ENCODE data around the gene ST8SIA2. TPM values are rescaled to one million over a fixed set of nuclear protein-coding genes. Genes with fewer than 3 reads are reported as not detected.

ST8SIA2 gene
- total RNA-seq, 4 donors from 2014 or later, result not detected

DNA sequence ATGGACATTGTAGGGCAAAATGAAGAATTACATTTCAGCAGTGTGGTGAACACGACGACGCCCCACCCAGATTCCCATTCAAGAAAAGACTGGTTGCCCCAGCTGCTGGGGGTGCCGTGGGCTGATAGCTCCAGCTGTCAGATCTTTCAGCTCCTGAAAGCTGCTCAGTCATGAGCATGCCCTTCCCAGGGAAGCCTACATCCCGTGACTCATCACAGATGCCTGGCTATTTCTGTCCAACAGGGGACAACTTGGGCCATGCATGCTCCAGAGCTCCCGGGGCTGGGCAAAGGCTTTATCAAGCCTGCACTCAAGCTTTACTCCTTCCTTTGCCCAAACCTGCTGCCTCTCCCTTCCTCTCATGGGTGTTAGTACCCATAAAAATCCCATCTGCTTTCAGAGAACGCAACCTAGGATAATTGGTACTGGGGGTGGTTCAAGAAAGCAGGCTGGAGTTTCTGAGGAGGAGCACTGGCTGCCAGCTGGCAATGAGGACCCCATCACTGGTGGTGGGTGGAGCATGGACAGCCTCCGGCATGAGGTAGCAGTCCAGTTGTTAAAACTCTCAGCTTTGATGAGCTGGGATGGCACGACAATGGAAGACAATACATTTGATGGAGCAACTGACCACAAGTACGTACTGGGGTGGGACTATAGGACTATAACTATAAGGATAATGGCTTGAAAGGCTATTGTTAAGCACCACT is 16.4 kb upstream of the ST8SIA2 start:
- Histone ChIP-seq H3K36me3 (no peaks in the 10 kb centered on the region), H3K4me3 (no peak overlapping the region), H3K27me3 (no peaks in the 10 kb centered on the region), H3K27ac (no peak overlapping the region), H3K4me1 (no peaks in the 10 kb centered on the region), H3K9me3 (no peaks in the 10 kb centered on the region)
- no peak for TF ChIP-seq POLR2A (IDR thresholded peaks at IDR 0.05)
- TF ChIP-seq, protein P1, sequence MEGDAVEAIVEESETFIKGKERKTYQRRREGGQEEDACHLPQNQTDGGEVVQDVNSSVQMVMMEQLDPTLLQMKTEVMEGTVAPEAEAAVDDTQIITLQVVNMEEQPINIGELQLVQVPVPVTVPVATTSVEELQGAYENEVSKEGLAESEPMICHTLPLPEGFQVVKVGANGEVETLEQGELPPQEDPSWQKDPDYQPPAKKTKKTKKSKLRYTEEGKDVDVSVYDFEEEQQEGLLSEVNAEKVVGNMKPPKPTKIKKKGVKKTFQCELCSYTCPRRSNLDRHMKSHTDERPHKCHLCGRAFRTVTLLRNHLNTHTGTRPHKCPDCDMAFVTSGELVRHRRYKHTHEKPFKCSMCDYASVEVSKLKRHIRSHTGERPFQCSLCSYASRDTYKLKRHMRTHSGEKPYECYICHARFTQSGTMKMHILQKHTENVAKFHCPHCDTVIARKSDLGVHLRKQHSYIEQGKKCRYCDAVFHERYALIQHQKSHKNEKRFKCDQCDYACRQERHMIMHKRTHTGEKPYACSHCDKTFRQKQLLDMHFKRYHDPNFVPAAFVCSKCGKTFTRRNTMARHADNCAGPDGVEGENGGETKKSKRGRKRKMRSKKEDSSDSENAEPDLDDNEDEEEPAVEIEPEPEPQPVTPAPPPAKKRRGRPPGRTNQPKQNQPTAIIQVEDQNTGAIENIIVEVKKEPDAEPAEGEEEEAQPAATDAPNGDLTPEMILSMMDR (IDR thresholded peaks at IDR 0.05), result no peak
- DNase-seq, result no peak

- DNase-seq, result no peak
- H3K27ac ChIP-seq, result no peak overlapping the region
- no peaks in the 10 kb centered on the region for H3K27me3 ChIP-seq
- H3K4me1 ChIP-seq, result no peaks in the 10 kb centered on the region
- H3K4me3 ChIP-seq, result no peak overlapping the region
- TF ChIP-seq POLR2A (IDR thresholded peaks at IDR 0.05), result no peak
- TF ChIP-seq, protein P1 (IDR thresholded peaks at IDR 0.05), result peak in 5 of 6 experiments; percentile 9 to 52 (median 41)
- H3K36me3 ChIP-seq, result no peaks in the 10 kb centered on the region
- no peaks in the 10 kb centered on the region for H3K9me3 ChIP-seq
Measured at GRCh38 chr15:92383519-92384324, 10.0 kb upstream of the ST8SIA2 start.

DNA sequence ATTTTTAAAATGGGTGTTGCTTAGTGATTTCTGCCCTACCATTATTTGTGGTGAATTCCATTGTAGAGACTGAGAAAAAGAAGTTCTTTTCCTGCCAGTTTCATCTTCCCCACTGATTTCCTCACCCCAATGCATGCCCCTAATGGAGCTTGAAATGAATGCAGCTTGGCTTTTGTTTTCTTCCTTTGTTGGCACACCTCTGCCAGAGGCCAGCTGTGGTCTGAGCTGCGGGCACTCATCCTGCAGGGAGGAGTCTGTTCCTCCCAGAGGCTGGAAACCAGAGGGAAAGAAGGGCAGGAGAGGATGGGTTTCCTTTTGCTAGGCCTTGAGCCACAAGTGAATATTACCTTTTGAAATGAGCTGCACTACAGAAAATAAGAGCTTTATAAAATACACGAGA is 9.3 kb upstream of the ST8SIA2 start:
- H3K36me3 ChIP-seq, result no peaks in the 10 kb centered on the region
- TF ChIP-seq, protein P1 (IDR thresholded peaks at IDR 0.05), result no peak
- TF ChIP-seq POLR2A (IDR thresholded peaks at IDR 0.05), result no peak
- no peaks in the 10 kb centered on the region for H3K9me3 ChIP-seq
- H3K27me3 ChIP-seq, result no peaks in the 10 kb centered on the region
- H3K4me3 ChIP-seq, result no peak overlapping the region
- no peak for DNase-seq
- no peak overlapping the region for H3K27ac ChIP-seq
- no peaks in the 10 kb centered on the region for H3K4me1 ChIP-seq

GRCh38 chr15:92385096-92385495 is 8.6 kb upstream of the ST8SIA2 start:
- no peak for TF ChIP-seq POLR2A (IDR thresholded peaks at IDR 0.05)
- TF ChIP-seq, protein P1 (IDR thresholded peaks at IDR 0.05), result no peak
- no peaks in the 10 kb centered on the region for H3K9me3 ChIP-seq
- no peaks in the 10 kb centered on the region for H3K27me3 ChIP-seq
- no peak overlapping the region for H3K4me3 ChIP-seq
- no peak overlapping the region for H3K27ac ChIP-seq
- no peak for DNase-seq
- no peaks in the 10 kb centered on the region for H3K36me3 ChIP-seq
- H3K4me1 ChIP-seq, result no peaks in the 10 kb centered on the region

DNA sequence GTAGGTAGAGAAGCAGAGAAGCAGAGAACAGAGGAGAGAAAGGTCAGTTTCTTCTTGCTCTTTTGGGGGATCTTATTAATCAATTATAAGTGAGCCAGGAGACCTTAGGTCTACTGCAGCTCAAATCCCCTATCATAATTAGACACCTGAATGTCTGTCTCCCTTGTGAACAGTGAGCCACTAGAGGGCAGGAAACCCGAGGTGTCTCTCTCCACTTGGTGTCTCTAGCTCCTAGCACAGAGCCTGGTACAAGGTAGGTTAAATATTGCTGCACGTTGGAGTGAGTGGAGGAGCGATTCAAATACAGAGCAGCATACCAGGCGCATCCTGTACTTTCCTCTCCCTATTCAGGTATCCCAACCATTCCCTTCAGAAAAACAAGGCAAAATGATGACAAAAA is 2.0 kb upstream of the ST8SIA2 start:
- no peak overlapping the region for H3K4me3 ChIP-seq
- H3K9me3 ChIP-seq, result no peaks in the 10 kb centered on the region
- no peak overlapping the region for H3K27ac ChIP-seq
- H3K36me3 ChIP-seq, result no peaks in the 10 kb centered on the region
- no peak for DNase-seq
- no peak for TF ChIP-seq POLR2A (IDR thresholded peaks at IDR 0.05)
- TF ChIP-seq, protein P1 (IDR thresholded peaks at IDR 0.05), result peak in 2 of 6 experiments; percentile 11 to 24
- H3K27me3 ChIP-seq, result peaks cover 0 to 11% of the 10 kb centered on the region in 2 donors
- H3K4me1 ChIP-seq, result peaks cover 0 to 16% (median 0%) of the 10 kb centered on the region in 4 donors

Measured in Peyer's patch (tissue), 4 donors.